Heart right ventricle (tissue), 16 donors: ENCODE results near the gene ZNF609. TPM values are rescaled to one million over a fixed set of nuclear protein-coding genes. Genes with fewer than 3 reads are reported as not detected.

Experiments
- ATAC-seq, 8 donors: fragments of 200-7000 bp; cut with Tn5 transposase; one replicate each; pipeline ENCODE4 v1.9.1; 2020; ENCODE audit warnings: mild to moderate bottlenecking in 8 of 8, moderate library complexity in 8 of 8, moderate number of reproducible peaks in 1 of 8
- DNase-seq, 2 donors: peaks; one replicate each; pipeline ENCODE4 v3.0.0-alpha.2; 2020
- H3K27ac ChIP-seq, 10 donors: fragments of 200-600 bp; sonication (generic) in 2 of 10; one replicate each; pipeline versions ENCODE4 v1.5.0 to v1.8.0; 2020 to 2022; ENCODE audit warnings: mild to moderate bottlenecking in 3 of 10
- H3K27me3 ChIP-seq, 7 donors: fragments of 200-600 bp; one replicate each; pipeline ENCODE4 v1.8.0; 2021 to 2022; ENCODE audit warnings: mild to moderate bottlenecking in 2 of 7
- H3K36me3 ChIP-seq, 9 donors: fragments of 200-600 bp; sonication (generic) in 1 of 9; one replicate each; pipeline versions ENCODE4 v1.5.0 to v1.8.0; 2020 to 2022; ENCODE audit warnings: mild to moderate bottlenecking in 2 of 9
- H3K4me1 ChIP-seq, 9 donors: fragments of 200-600 bp; sonication (generic) in 1 of 9; one replicate each; pipeline versions ENCODE4 v1.5.0 to v1.8.0; 2020 to 2022; ENCODE audit warnings: mild to moderate bottlenecking in 4 of 9
- H3K4me3 ChIP-seq, 10 donors: fragments of 200-600 bp; sonication (generic) in 2 of 10; one replicate each; pipeline versions ENCODE4 v1.5.0 to v1.8.0; 2020 to 2022; ENCODE audit warnings: mild to moderate bottlenecking in 7 of 10, moderate library complexity in 2 of 10
- H3K9me3 ChIP-seq, 11 donors: fragments of 200-600 bp in 10 of 11; sonication (generic) in 2 of 11; one replicate each; pipeline versions ENCODE4 v1.5.0 to v1.8.0; 2013 to 2022; ENCODE audit warnings: mild to moderate bottlenecking in 2 of 11, control low read depth in 1 of 11, moderate library complexity in 1 of 11
- WGBS, 2 donors: extraction: QIAGEN DNeasy Blood & Tissue Kit; methylation state at CpG; one replicate each; pipeline ENCODE4 v1.1.7; 2013; ENCODE audit warnings: inconsistent platforms in 1 of 2; 5-methylcytosine and 5-hydroxymethylcytosine counted together
- intact Hi-C, 10 donors: fragments of 100-400 bp; cut with DNase I; formaldehyde crosslinking; loops; one replicate each; pipeline versions ENCODE4 v1.11.1 to v1.14.2; 2022
- polyA plus RNA-seq, 2 donors: library from polyadenylated mRNA; stranded (reverse); fragments of 200-250 nt; gene quantifications; one replicate each; pipeline ENCODE4 v1.2.3, GENCODE V29; 2013
- total RNA-seq, 10 donors: library from RNA; stranded (reverse); fragmentation: NEBNext Ultra II Directional in 3 of 10; extraction: Animal tissue kit (Norgen Biotek cat#: 25700) in 3 of 10; gene quantifications; one replicate each; pipeline versions ENCODE4 v1.2.1 to v1.2.4, GENCODE V29; 2021 to 2023
- TF ChIP-seq, protein P1 (sequence below), 9 donors: fragments of 200-600 bp; sonication (generic) in 2 of 9; IDR thresholded peaks; one replicate each; pipeline versions ENCODE4 v1.5.0 to v1.8.0; 2021 to 2022; ENCODE audit warnings: antibody characterized with exemption in 9 of 9, mild to moderate bottlenecking in 5 of 9, moderate library complexity in 1 of 9
- donor health status: Arrhythmogenic right ventricular cardiomyopathy.
- donor health status: ischemic (EF 13 %, LVEDD 7.1; RV severe dilation, severe dysfunction).
- donor health status: healthy with polysubstance abuse.
- donor health status: DM: no; HTN: yes; CAD: no.
- donor health status: DM: no; HTN: no; CAD: no.
- donor health status: ischemic (EF 25% LVEDD 6.9; RV normal size, moderate dysfunction).
- donor health status: ischemic (EF 25% LVEDD 5.7; RV mildly dilated, moderate dysfunction).
- donor health status: healthy.
- donor health status: DM: yes; HTN: yes; CAD: no.
- donor health status: Ischemic cardiomyopathy.
- donor health status: ischemic (EF 35%, LVEDD 5.7; RV mildly dilated, moderate dysfunction).
- donor health status: nonischemic (EF 11% LVEDD 7.7; RV severe dilation, severe dysfunction).
- donor health status: DM: yes; HTN: yes; CAD: no.
- donor health status: PGD.
- donor health status: ischemic (EF 29% LVEDD 5.4; RV normal size, mild dysfunction).
- donor health status: nonischemic (EF 23%, LVEDD 6.1; RV moderate dilation, normal function).

The ZNF609 gene
- total and polyA plus RNA-seq, 12 donors: 4.0 to 19.2 (median 15.8) TPM

- Histone ChIP-seq H3K4me3 (no peak overlapping the region), H3K27ac (peak overlapping the region in 7 of 10 donors; percentile 11 to 52 (median 41)), H3K9me3 (no peaks in the 10 kb centered on the region), H3K27me3 (no peaks in the 10 kb centered on the region), H3K36me3 (peaks cover 0 to 26% (median 0%) of the 10 kb centered on the region in 9 donors), H3K4me1 (peaks cover 7 to 50% (median 41%) of the 10 kb centered on the region in 9 donors)
- TF ChIP-seq, protein P1, sequence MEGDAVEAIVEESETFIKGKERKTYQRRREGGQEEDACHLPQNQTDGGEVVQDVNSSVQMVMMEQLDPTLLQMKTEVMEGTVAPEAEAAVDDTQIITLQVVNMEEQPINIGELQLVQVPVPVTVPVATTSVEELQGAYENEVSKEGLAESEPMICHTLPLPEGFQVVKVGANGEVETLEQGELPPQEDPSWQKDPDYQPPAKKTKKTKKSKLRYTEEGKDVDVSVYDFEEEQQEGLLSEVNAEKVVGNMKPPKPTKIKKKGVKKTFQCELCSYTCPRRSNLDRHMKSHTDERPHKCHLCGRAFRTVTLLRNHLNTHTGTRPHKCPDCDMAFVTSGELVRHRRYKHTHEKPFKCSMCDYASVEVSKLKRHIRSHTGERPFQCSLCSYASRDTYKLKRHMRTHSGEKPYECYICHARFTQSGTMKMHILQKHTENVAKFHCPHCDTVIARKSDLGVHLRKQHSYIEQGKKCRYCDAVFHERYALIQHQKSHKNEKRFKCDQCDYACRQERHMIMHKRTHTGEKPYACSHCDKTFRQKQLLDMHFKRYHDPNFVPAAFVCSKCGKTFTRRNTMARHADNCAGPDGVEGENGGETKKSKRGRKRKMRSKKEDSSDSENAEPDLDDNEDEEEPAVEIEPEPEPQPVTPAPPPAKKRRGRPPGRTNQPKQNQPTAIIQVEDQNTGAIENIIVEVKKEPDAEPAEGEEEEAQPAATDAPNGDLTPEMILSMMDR (IDR thresholded peaks at IDR 0.05): no peak
- WGBS, 2 donors: 62 to 63% methylated on average over 2 of the region's 2 CpGs
- ATAC-seq (no peak), DNase-seq (no peak)
- intact Hi-C loops: no loop called here
Measured at GRCh38 chr15:64507845-64508244, 47.5 kb downstream of the ZNF609 start.

GRCh38 chr15:64513823-64514222, 53.4 kb downstream of the ZNF609 start:
- Histone ChIP-seq H3K9me3 (no peaks in the 10 kb centered on the region), H3K27ac (no peak overlapping the region), H3K4me3 (no peak overlapping the region), H3K4me1 (peaks cover 0 to 20% (median 8%) of the 10 kb centered on the region in 9 donors), H3K27me3 (no peaks in the 10 kb centered on the region), H3K36me3 (peaks cover 0 to 10% (median 0%) of the 10 kb centered on the region in 9 donors)
- 96 to 98% methylated on average over 3 of the region's 3 CpGs for WGBS, 2 donors
- TF ChIP-seq, protein P1 (IDR thresholded peaks at IDR 0.05): no peak
- intact Hi-C loops: loop anchor here in 2 of 10 donors (1.0 to 10.0 kb wide), 2 partner anchors 18 to 61 kb away; no protein-coding TSS in a partner anchor
- no peak for ATAC-seq
- DNase-seq: no peak

DNA sequence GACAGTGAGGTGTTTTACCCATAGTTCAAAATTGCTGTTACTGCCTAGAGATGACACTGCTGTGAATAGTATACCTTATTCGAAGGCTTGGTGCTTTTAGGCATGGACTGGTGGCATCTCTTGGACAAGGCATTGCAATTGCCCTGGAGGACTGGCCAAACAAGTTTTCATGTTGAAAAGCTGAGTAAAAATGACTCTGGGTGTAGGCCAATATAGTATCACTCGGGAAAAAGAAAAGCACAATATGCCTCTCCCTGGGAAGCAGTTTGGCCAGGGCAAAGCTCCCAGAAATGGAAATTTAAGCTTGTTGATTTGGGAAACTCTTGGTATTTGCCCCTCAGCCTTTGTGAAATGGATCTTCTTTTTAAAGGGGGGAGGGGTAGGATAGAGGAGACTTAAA, 54.8 kb downstream of the ZNF609 start:
- intact Hi-C loops: loop anchor here in 1 of 10 donors (10.0 kb wide), 1 partner anchor 60 kb away; no protein-coding TSS in a partner anchor
- DNase-seq: no peak
- no peak for ATAC-seq

DNA sequence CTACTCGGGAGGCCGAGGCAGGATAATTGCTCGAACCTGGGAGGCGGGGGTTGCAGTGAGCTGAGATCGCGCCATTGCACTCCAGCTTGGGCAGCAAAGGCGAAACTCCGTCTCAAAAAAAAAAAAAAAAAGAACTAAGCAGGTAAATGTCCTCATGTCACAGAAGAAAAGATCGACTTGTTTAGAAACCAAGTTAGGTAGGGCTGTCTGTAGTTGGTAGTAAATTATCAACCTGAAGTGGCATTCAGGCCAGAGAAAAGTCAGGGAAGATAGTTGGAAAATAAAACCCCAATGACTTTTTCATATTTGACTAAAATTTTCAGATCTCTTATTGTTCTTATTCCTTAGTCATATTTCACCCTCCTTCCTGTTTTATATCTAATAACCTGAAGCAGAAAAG, 55.4 kb downstream of the ZNF609 start:
- Histone ChIP-seq H3K27ac (no peak overlapping the region), H3K4me1 (peaks cover 0 to 21% (median 11%) of the 10 kb centered on the region in 9 donors), H3K27me3 (no peaks in the 10 kb centered on the region), H3K4me3 (no peak overlapping the region), H3K36me3 (peaks cover 0 to 12% (median 0%) of the 10 kb centered on the region in 9 donors), H3K9me3 (no peaks in the 10 kb centered on the region)
- TF ChIP-seq, protein P1 (IDR thresholded peaks at IDR 0.05): no peak
- DNase-seq (no peak), ATAC-seq (no peak)
- intact Hi-C loops: loop anchor here in 1 of 10 donors (10.0 kb wide), 1 partner anchor 59 kb away; no protein-coding TSS in a partner anchor
- WGBS, 2 donors: 96 to 99% methylated on average over 9 of the region's 9 CpGs

More for the DNA sequence above, 54.8 kb downstream of the ZNF609 start:
- H3K27me3 ChIP-seq: no peaks in the 10 kb centered on the region
- H3K4me3 ChIP-seq: no peak overlapping the region
- H3K27ac ChIP-seq: no peak overlapping the region
- TF ChIP-seq, protein P1 (IDR thresholded peaks at IDR 0.05): no peak
- peaks cover 0 to 12% (median 0%) of the 10 kb centered on the region in 9 donors for H3K36me3 ChIP-seq
- 75 to 81% methylated on average over 2 of the region's 2 CpGs for WGBS, 2 donors
- H3K9me3 ChIP-seq: no peaks in the 10 kb centered on the region
- H3K4me1 ChIP-seq: peaks cover 0 to 16% (median 5%) of the 10 kb centered on the region in 9 donors
